ENCODE measurements around the gene ATOSA. TPM values are rescaled to one million over a fixed set of nuclear protein-coding genes. Genes with fewer than 3 reads are reported as not detected.

The ATOSA gene
- total and polyA plus RNA-seq, 4 donors = 12.8 to 77.8 (median 26.1) TPM

DNA sequence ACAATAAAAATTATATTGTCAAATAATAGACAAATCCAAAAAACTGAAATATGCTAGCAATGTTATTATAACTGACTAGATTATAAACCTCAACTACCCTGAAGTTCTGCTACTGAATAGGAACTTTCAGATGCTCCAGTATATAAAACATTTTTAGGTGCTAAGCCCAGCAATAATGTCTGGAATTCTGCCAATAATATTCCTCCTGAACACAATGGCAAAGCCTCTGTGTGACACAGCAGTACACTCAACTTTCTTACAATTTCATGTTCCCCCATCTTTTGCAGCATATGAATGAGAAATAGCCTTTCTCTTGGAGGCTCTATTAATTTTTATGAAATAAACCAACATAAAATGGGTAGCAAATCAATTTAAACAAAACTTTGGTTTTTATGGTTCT lies 29.5 kb downstream of the ATOSA start:
- no peak overlapping the region for H3K4me3 ChIP-seq (ENCODE audit: low read depth in 1 of 3, low read length in 3 of 3)
- H3K4me1 ChIP-seq (ENCODE audit: control insufficient read depth in 4 of 4, insufficient read depth in 4 of 4, low read length in 3 of 4) = peaks cover 5 to 31% (median 17%) of the 10 kb centered on the region in 4 donors
- no peaks in the 10 kb centered on the region for H3K9me3 ChIP-seq (ENCODE audit: control insufficient read depth in 4 of 4, low read length in 3 of 4)
- no peak for TF ChIP-seq TAF1 (conservative IDR thresholded peaks at IDR 0.05)
- TF ChIP-seq NR2F2 (IDR thresholded peaks at IDR 0.05) = no peak
- TF ChIP-seq RAD21 (IDR thresholded peaks at IDR 0.05) = no peak
- TF ChIP-seq YY1 (IDR thresholded peaks at IDR 0.05) = no peak
- TF ChIP-seq EGR1 (IDR thresholded peaks at IDR 0.05; ENCODE audit: low read depth in 2 of 2) = no peak
- no peak for TF ChIP-seq HNF4G (IDR thresholded peaks at IDR 0.05)
- TF ChIP-seq, protein P1, sequence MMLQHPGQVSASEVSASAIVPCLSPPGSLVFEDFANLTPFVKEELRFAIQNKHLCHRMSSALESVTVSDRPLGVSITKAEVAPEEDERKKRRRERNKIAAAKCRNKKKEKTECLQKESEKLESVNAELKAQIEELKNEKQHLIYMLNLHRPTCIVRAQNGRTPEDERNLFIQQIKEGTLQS (IDR thresholded peaks at IDR 0.05) = no peak
- TF ChIP-seq FOXA2 (IDR thresholded peaks at IDR 0.05) = no peak
- H3K36me3 ChIP-seq (ENCODE audit: control insufficient read depth in 4 of 4, insufficient read depth in 3 of 4, low read depth in 1 of 4, low read length in 3 of 4) = peaks cover 0 to 13% (median 2%) of the 10 kb centered on the region in 4 donors
- H3K27me3 ChIP-seq (ENCODE audit: control insufficient read depth in 4 of 4, insufficient read depth in 4 of 4, low read length in 3 of 4) = no peaks in the 10 kb centered on the region
- H3K27ac ChIP-seq (ENCODE audit: low read depth in 1 of 2, low read length in 2 of 2) = no peak overlapping the region
- no peak overlapping the region for H3K9ac ChIP-seq (ENCODE audit: low read depth in 1 of 2, low read length in 2 of 2)
- DNase-seq (ENCODE audit: low spot score) = no peak

DNA sequence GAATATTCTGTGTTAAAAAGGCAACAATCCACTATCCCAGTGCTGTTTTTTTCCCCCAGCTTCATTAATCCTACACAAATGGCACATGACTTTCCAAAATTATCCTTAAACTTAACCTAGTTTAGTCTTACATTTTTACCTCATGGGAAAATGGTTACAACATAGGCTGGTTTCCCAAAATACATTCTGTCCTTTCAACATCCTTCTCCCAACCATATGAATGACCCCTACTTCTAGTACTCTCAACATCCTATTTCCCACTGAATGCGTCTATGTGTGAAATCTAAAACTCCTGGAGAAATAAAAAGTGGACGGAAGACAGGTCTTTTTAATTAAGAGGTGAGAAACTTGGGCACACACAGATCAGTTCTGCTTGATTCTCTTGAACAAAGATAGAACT lies 33.3 kb downstream of the ATOSA start:
- Histone ChIP-seq H3K4me1 (ENCODE audit: control insufficient read depth in 4 of 4, insufficient read depth in 4 of 4, low read length in 3 of 4) (peaks cover 0 to under 1% (median 0%) of the 10 kb centered on the region in 4 donors), H3K9me3 (ENCODE audit: control insufficient read depth in 4 of 4, low read length in 3 of 4) (no peaks in the 10 kb centered on the region), H3K4me3 (ENCODE audit: low read depth in 1 of 3, low read length in 3 of 3) (no peak overlapping the region), H3K36me3 (ENCODE audit: control insufficient read depth in 4 of 4, insufficient read depth in 3 of 4, low read depth in 1 of 4, low read length in 3 of 4) (peaks cover 0 to 10% (median 2%) of the 10 kb centered on the region in 4 donors), H3K9ac (ENCODE audit: low read depth in 1 of 2, low read length in 2 of 2) (no peak overlapping the region), H3K27me3 (ENCODE audit: control insufficient read depth in 4 of 4, insufficient read depth in 4 of 4, low read length in 3 of 4) (no peaks in the 10 kb centered on the region), H3K27ac (ENCODE audit: low read depth in 1 of 2, low read length in 2 of 2) (no peak overlapping the region)
- TF ChIP-seq RAD21 (IDR thresholded peaks at IDR 0.05) (no peak), EGR1 (IDR thresholded peaks at IDR 0.05; ENCODE audit: low read depth in 2 of 2) (no peak), TAF1 (conservative IDR thresholded peaks at IDR 0.05) (no peak), FOXA1 (IDR thresholded peaks at IDR 0.05) (no peak), SP1 (IDR thresholded peaks at IDR 0.05) (no peak), RXRA (IDR thresholded peaks at IDR 0.05) (no peak), YY1 (IDR thresholded peaks at IDR 0.05) (no peak), GABPA (IDR thresholded peaks at IDR 0.05 in 1 of 2, conservative IDR thresholded peaks at IDR 0.05 in 1 of 2) (no peak), NR2F2 (IDR thresholded peaks at IDR 0.05) (no peak), JUND (IDR thresholded peaks at IDR 0.05) (no peak), FOXA2 (IDR thresholded peaks at IDR 0.05) (no peak), HNF4G (IDR thresholded peaks at IDR 0.05) (no peak), HNF4A (conservative IDR thresholded peaks at IDR 0.05) (no peak)
- TF ChIP-seq, protein P2, sequence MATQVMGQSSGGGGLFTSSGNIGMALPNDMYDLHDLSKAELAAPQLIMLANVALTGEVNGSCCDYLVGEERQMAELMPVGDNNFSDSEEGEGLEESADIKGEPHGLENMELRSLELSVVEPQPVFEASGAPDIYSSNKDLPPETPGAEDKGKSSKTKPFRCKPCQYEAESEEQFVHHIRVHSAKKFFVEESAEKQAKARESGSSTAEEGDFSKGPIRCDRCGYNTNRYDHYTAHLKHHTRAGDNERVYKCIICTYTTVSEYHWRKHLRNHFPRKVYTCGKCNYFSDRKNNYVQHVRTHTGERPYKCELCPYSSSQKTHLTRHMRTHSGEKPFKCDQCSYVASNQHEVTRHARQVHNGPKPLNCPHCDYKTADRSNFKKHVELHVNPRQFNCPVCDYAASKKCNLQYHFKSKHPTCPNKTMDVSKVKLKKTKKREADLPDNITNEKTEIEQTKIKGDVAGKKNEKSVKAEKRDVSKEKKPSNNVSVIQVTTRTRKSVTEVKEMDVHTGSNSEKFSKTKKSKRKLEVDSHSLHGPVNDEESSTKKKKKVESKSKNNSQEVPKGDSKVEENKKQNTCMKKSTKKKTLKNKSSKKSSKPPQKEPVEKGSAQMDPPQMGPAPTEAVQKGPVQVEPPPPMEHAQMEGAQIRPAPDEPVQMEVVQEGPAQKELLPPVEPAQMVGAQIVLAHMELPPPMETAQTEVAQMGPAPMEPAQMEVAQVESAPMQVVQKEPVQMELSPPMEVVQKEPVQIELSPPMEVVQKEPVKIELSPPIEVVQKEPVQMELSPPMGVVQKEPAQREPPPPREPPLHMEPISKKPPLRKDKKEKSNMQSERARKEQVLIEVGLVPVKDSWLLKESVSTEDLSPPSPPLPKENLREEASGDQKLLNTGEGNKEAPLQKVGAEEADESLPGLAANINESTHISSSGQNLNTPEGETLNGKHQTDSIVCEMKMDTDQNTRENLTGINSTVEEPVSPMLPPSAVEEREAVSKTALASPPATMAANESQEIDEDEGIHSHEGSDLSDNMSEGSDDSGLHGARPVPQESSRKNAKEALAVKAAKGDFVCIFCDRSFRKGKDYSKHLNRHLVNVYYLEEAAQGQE (IDR thresholded peaks at IDR 0.05) = no peak
- TF ChIP-seq, protein P3, sequence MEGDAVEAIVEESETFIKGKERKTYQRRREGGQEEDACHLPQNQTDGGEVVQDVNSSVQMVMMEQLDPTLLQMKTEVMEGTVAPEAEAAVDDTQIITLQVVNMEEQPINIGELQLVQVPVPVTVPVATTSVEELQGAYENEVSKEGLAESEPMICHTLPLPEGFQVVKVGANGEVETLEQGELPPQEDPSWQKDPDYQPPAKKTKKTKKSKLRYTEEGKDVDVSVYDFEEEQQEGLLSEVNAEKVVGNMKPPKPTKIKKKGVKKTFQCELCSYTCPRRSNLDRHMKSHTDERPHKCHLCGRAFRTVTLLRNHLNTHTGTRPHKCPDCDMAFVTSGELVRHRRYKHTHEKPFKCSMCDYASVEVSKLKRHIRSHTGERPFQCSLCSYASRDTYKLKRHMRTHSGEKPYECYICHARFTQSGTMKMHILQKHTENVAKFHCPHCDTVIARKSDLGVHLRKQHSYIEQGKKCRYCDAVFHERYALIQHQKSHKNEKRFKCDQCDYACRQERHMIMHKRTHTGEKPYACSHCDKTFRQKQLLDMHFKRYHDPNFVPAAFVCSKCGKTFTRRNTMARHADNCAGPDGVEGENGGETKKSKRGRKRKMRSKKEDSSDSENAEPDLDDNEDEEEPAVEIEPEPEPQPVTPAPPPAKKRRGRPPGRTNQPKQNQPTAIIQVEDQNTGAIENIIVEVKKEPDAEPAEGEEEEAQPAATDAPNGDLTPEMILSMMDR (IDR thresholded peaks at IDR 0.05; ENCODE audit: low read depth, low read length, missing input control) = no peak
- TF ChIP-seq, protein P4, sequence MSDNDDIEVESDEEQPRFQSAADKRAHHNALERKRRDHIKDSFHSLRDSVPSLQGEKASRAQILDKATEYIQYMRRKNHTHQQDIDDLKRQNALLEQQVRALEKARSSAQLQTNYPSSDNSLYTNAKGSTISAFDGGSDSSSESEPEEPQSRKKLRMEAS (IDR thresholded peaks at IDR 0.05) = no peak
- TF ChIP-seq, protein P5, sequence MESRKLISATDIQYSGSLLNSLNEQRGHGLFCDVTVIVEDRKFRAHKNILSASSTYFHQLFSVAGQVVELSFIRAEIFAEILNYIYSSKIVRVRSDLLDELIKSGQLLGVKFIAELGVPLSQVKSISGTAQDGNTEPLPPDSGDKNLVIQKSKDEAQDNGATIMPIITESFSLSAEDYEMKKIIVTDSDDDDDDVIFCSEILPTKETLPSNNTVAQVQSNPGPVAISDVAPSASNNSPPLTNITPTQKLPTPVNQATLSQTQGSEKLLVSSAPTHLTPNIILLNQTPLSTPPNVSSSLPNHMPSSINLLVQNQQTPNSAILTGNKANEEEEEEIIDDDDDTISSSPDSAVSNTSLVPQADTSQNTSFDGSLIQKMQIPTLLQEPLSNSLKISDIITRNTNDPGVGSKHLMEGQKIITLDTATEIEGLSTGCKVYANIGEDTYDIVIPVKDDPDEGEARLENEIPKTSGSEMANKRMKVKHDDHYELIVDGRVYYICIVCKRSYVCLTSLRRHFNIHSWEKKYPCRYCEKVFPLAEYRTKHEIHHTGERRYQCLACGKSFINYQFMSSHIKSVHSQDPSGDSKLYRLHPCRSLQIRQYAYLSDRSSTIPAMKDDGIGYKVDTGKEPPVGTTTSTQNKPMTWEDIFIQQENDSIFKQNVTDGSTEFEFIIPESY (IDR thresholded peaks at IDR 0.05) = no peak
- TF ChIP-seq, protein P1 (IDR thresholded peaks at IDR 0.05) = no peak
- DNase-seq (ENCODE audit: low spot score) = no peak
- 97% methylated on average over 2 of the region's 2 CpGs for WGBS

All from liver (tissue), 9 donors.